Activated CD8-positive, alpha-beta T cell treated with anti-CD3 and anti-CD28 coated beads, Interleukin-2, amount 10 ng/mL, durations not matched to agents 7 days and 5 days (primary cell): Measurements from ENCODE around the gene NTM. TPM values are rescaled to one million over a fixed set of nuclear protein-coding genes. Genes with fewer than 3 reads are reported as not detected.

ENCODE experiments used
- ATAC-seq: fragments of 150-1000 bp; cut with Tn5 transposase; one replicate; pipeline ENCODE4 v1.10.0; 2021; ENCODE audit warnings: moderate library complexity
- CTCF ChIA-PET: fragments of 350-600 bp; sonication (Branson Sonifier 250); formaldehyde crosslinking; loops from one replicate; lab custom pipeline; 2021; ENCODE audit warnings: antibody characterized with exemption; lab: Charles Lee
- POLR2A ChIA-PET: fragments of 350-600 bp; sonication (Branson Sonifier 250); formaldehyde crosslinking; loops from one replicate; lab custom pipeline; 2021; ENCODE audit warnings: antibody characterized with exemption; lab: Charles Lee
- DNase-seq: peaks from one replicate; pipeline ENCODE4 v3.0.0-alpha.2; 2020
- H3K27ac Mint-ChIP-seq: one replicate; pipeline ENCODE4 v1.8.0; 2021; ENCODE audit warnings: mild to moderate bottlenecking, mixed read lengths
- H3K27me3 Mint-ChIP-seq: one replicate; pipeline ENCODE4 v1.8.0; 2021; ENCODE audit warnings: low read depth, mixed read lengths
- H3K36me3 Mint-ChIP-seq: one replicate; pipeline ENCODE4 v1.8.0; 2021; ENCODE audit warnings: low read depth, mixed read lengths
- H3K4me1 Mint-ChIP-seq: one replicate; pipeline ENCODE4 v1.8.0; 2021; ENCODE audit warnings: low read depth, mixed read lengths
- H3K4me3 Mint-ChIP-seq: one replicate; pipeline ENCODE4 v1.8.0; 2021; ENCODE audit warnings: mild to moderate bottlenecking, mixed read lengths
- H3K9me3 Mint-ChIP-seq: one replicate; pipeline ENCODE4 v1.8.0; 2022; ENCODE audit warnings: mixed read lengths; ENCODE audit not compliant: insufficient read depth
- total RNA-seq, 2 experiments: library from RNA; stranded (reverse); gene quantifications; one replicate each; pipeline ENCODE4 v1.2.3, GENCODE V29; 2021

Gene NTM
- total RNA-seq, 2 experiments from 2014 or later: not detected

GRCh38 chr11:131692961-131693360, 322.5 kb downstream of the NTM start:
- H3K4me1 Mint-ChIP-seq: no peaks in the 10 kb centered on the region
- ATAC-seq (no peak), DNase-seq (peak; percentile 3)
- H3K9me3 Mint-ChIP-seq: no peaks in the 10 kb centered on the region
- no peak overlapping the region for H3K4me3 Mint-ChIP-seq
- H3K27me3 Mint-ChIP-seq: no peaks in the 10 kb centered on the region
- H3K27ac Mint-ChIP-seq: no peak overlapping the region
- H3K36me3 Mint-ChIP-seq: no peaks in the 10 kb centered on the region
- ChIA-PET CTCF (interaction anchor here (1.9 kb wide), 1 partner anchor 18 kb away, joined by 6 read pairs; no protein-coding TSS in a partner anchor), POLR2A (no interaction called here)

GRCh38 chr11:131693756-131694155, 323.3 kb downstream of the NTM start:
- DNase-seq (peak; percentile 11), ATAC-seq (no peak)
- Mint-ChIP-seq H3K4me1 (no peaks in the 10 kb centered on the region), H3K27ac (no peak overlapping the region), H3K9me3 (no peaks in the 10 kb centered on the region), H3K4me3 (no peak overlapping the region), H3K27me3 (no peaks in the 10 kb centered on the region), H3K36me3 (no peaks in the 10 kb centered on the region)
- ChIA-PET CTCF (interaction anchor here (1.4 to 3.4 kb wide), 3 partner anchors 9 to 433 kb away, joined by 5 to 19 read pairs (median 8); no protein-coding TSS in a partner anchor), POLR2A (no interaction called here)

GRCh38 chr11:131694526-131695424, 324.4 kb downstream of the NTM start:
- Mint-ChIP-seq H3K27ac (no peak overlapping the region), H3K27me3 (no peaks in the 10 kb centered on the region), H3K4me3 (no peak overlapping the region), H3K36me3 (no peaks in the 10 kb centered on the region), H3K4me1 (no peaks in the 10 kb centered on the region), H3K9me3 (no peaks in the 10 kb centered on the region)
- ChIA-PET CTCF (interaction anchor here (0.9 to 3.4 kb wide), 7 partner anchors 10 to 630 kb away, joined by 3 to 19 read pairs (median 5); no protein-coding TSS in a partner anchor), POLR2A (interaction anchor here (0.5 kb wide), 1 partner anchor 957 kb away, joined by 5 read pairs; no protein-coding TSS in a partner anchor)
- ATAC-seq (peak; percentile 87), DNase-seq (peak; percentile 75)

GRCh38 chr11:131695889-131696429, 325.5 kb downstream of the NTM start:
- H3K4me1 Mint-ChIP-seq: no peaks in the 10 kb centered on the region
- no peaks in the 10 kb centered on the region for H3K27me3 Mint-ChIP-seq
- H3K9me3 Mint-ChIP-seq: no peaks in the 10 kb centered on the region
- POLR2A ChIA-PET: no interaction called here
- no peak overlapping the region for H3K27ac Mint-ChIP-seq
- H3K4me3 Mint-ChIP-seq: no peak overlapping the region
- ATAC-seq (no peak), DNase-seq (no peak)
- H3K36me3 Mint-ChIP-seq: no peaks in the 10 kb centered on the region
- CTCF ChIA-PET: interaction anchor here (1.0 to 3.4 kb wide), 3 partner anchors 8 to 21 kb away, joined by 3 to 19 read pairs (median 3); no protein-coding TSS in a partner anchor

GRCh38 chr11:131696690-131697089, 326.3 kb downstream of the NTM start:
- ChIA-PET POLR2A (no interaction called here), CTCF (interaction anchor here (1.0 to 3.4 kb wide), 2 partner anchors 9 to 22 kb away, joined by 3 to 19 read pairs; no protein-coding TSS in a partner anchor)
- H3K4me1 Mint-ChIP-seq: no peaks in the 10 kb centered on the region
- ATAC-seq (no peak), DNase-seq (no peak)
- H3K36me3 Mint-ChIP-seq: no peaks in the 10 kb centered on the region
- H3K4me3 Mint-ChIP-seq: no peak overlapping the region
- H3K9me3 Mint-ChIP-seq: no peaks in the 10 kb centered on the region
- no peaks in the 10 kb centered on the region for H3K27me3 Mint-ChIP-seq
- H3K27ac Mint-ChIP-seq: no peak overlapping the region

GRCh38 chr11:131703311-131703710, 332.9 kb downstream of the NTM start:
- ChIA-PET CTCF (no interaction called here), POLR2A (no interaction called here)
- DNase-seq (no peak), ATAC-seq (no peak)
- no peaks in the 10 kb centered on the region for H3K36me3 Mint-ChIP-seq
- no peak overlapping the region for H3K27ac Mint-ChIP-seq
- no peak overlapping the region for H3K4me3 Mint-ChIP-seq
- H3K9me3 Mint-ChIP-seq: no peaks in the 10 kb centered on the region
- H3K4me1 Mint-ChIP-seq: no peaks in the 10 kb centered on the region
- no peaks in the 10 kb centered on the region for H3K27me3 Mint-ChIP-seq

GRCh38 chr11:131704682-131705081, 334.3 kb downstream of the NTM start:
- Mint-ChIP-seq H3K27me3 (no peaks in the 10 kb centered on the region), H3K27ac (no peak overlapping the region), H3K4me3 (no peak overlapping the region), H3K36me3 (no peaks in the 10 kb centered on the region), H3K4me1 (no peaks in the 10 kb centered on the region), H3K9me3 (no peaks in the 10 kb centered on the region)
- ChIA-PET CTCF (no interaction called here), POLR2A (no interaction called here)
- no peak for ATAC-seq
- DNase-seq: no peak

GRCh38 chr11:131710511-131710910, 340.1 kb downstream of the NTM start:
- Mint-ChIP-seq H3K36me3 (no peaks in the 10 kb centered on the region), H3K27me3 (no peaks in the 10 kb centered on the region), H3K9me3 (no peaks in the 10 kb centered on the region), H3K27ac (no peak overlapping the region), H3K4me1 (no peaks in the 10 kb centered on the region), H3K4me3 (no peak overlapping the region)
- DNase-seq (no peak), ATAC-seq (no peak)
- CTCF ChIA-PET: no interaction called here
- POLR2A ChIA-PET: no interaction called here

GRCh38 chr11:131712897-131713296, 342.5 kb downstream of the NTM start:
- no peak for DNase-seq
- no peaks in the 10 kb centered on the region for H3K9me3 Mint-ChIP-seq
- H3K27ac Mint-ChIP-seq: no peak overlapping the region
- no peak for ATAC-seq
- CTCF ChIA-PET: no interaction called here
- POLR2A ChIA-PET: no interaction called here
- no peaks in the 10 kb centered on the region for H3K4me1 Mint-ChIP-seq
- H3K27me3 Mint-ChIP-seq: no peaks in the 10 kb centered on the region
- H3K4me3 Mint-ChIP-seq: no peak overlapping the region
- H3K36me3 Mint-ChIP-seq: no peaks in the 10 kb centered on the region

GRCh38 chr11:131713529-131714134, 343.2 kb downstream of the NTM start:
- ATAC-seq: no peak
- Mint-ChIP-seq H3K4me3 (no peak overlapping the region), H3K36me3 (no peaks in the 10 kb centered on the region), H3K4me1 (no peaks in the 10 kb centered on the region), H3K27ac (no peak overlapping the region), H3K9me3 (no peaks in the 10 kb centered on the region), H3K27me3 (no peaks in the 10 kb centered on the region)
- ChIA-PET CTCF (no interaction called here), POLR2A (no interaction called here)
- DNase-seq: no peak

- ChIA-PET CTCF (no interaction called here), POLR2A (no interaction called here)
- Mint-ChIP-seq H3K9me3 (no peaks in the 10 kb centered on the region), H3K4me3 (no peak overlapping the region), H3K27ac (no peak overlapping the region), H3K4me1 (no peaks in the 10 kb centered on the region), H3K36me3 (no peaks in the 10 kb centered on the region), H3K27me3 (no peaks in the 10 kb centered on the region)
- no peak for DNase-seq
- ATAC-seq: no peak
Observed at GRCh38 chr11:131717616-131718015, 347.2 kb downstream of the NTM start.

- Mint-ChIP-seq H3K36me3 (no peaks in the 10 kb centered on the region), H3K27ac (no peak overlapping the region), H3K9me3 (no peaks in the 10 kb centered on the region), H3K4me3 (no peak overlapping the region), H3K4me1 (no peaks in the 10 kb centered on the region), H3K27me3 (no peaks in the 10 kb centered on the region)
- no peak for ATAC-seq
- ChIA-PET CTCF (no interaction called here), POLR2A (no interaction called here)
- no peak for DNase-seq
Observed at GRCh38 chr11:131723088-131723487, 352.7 kb downstream of the NTM start.
